GF-D8 (cell line): Measurements from ENCODE around the gene DIP2C.

ENCODE experiments used
- DNase-seq: peaks from one replicate; lab custom pipeline; 2025; lab: John Stamatoyannopoulos, UW

DIP2C gene

GRCh38 chr10:232061-232460 lies 457.4 kb downstream of the DIP2C start:
- no peak for DNase-seq

- no peak for DNase-seq
Measured at GRCh38 chr10:230758-231157, 458.7 kb downstream of the DIP2C start.

GRCh38 chr10:228366-228765 lies 461.1 kb downstream of the DIP2C start:
- no peak for DNase-seq

- no peak for DNase-seq
Measured at GRCh38 chr10:227014-227413, 462.5 kb downstream of the DIP2C start.

- no peak for DNase-seq
Measured at GRCh38 chr10:226018-226417, 463.4 kb downstream of the DIP2C start.

GRCh38 chr10:224571-224970 lies 464.9 kb downstream of the DIP2C start:
- DNase-seq: no peak
